HEK293T (cell line): Measurements from ENCODE around the gene ALDH7A1.

Source experiments
- ELF4 ChIP-seq: fragments of 450-650 bp; IDR thresholded peaks from 2 replicates; pipeline ENCODE4 v1.6.1; 2017; ENCODE audit warnings: antibody characterized with exemption
- FOXA1 ChIP-seq: fragments of 450-650 bp; IDR thresholded peaks from 2 replicates; pipeline ENCODE4 v1.6.1; 2016; ENCODE audit warnings: mild to moderate bottlenecking
- FOXK2 ChIP-seq: fragments of 450-650 bp; IDR thresholded peaks from 2 replicates; pipeline ENCODE4 v1.6.1; 2016; ENCODE audit warnings: mild to moderate bottlenecking
- FOXM1 ChIP-seq: fragments of 450-650 bp; IDR thresholded peaks from 2 replicates; pipeline ENCODE4 v1.6.1; 2017; ENCODE audit warnings: mild to moderate bottlenecking, borderline replicate concordance
- LEF1 ChIP-seq: fragments of 450-650 bp; IDR thresholded peaks from 2 replicates; pipeline ENCODE4 v1.6.1; 2017; ENCODE audit warnings: mild to moderate bottlenecking, borderline replicate concordance
- NFRKB ChIP-seq: fragments of 450-650 bp; IDR thresholded peaks from 2 replicates; pipeline ENCODE4 v1.6.1; 2016; ENCODE audit warnings: mild to moderate bottlenecking, moderate library complexity
- SUZ12 ChIP-seq: fragments of 450-650 bp; IDR thresholded peaks from 2 replicates; pipeline ENCODE4 v1.6.1; 2016; ENCODE audit warnings: mild to moderate bottlenecking

DNA sequence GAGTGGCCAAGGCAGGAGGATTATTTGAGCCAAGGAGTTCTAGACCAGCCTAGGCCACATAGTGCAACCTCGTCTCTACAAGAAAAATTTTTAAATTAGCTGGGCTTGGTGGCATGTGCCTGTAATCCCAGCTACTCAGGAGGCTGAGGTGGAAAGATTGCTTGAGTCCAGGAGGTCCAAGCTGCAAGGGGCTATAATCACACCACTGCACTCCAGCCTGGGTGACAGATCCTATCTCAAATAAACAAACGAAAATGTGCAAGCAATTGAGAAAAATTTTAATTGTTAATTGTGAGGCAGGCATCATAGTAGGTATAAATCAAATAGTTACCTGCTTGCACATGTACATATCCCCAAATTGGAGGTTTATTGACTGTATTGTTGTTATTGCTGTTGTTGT lies 15.3 kb downstream of the ALDH7A1 start:
- TF ChIP-seq FOXM1 = no peak
- TF ChIP-seq SUZ12 = no peak
- no peak for TF ChIP-seq ELF4
- TF ChIP-seq FOXK2 = no peak
- no peak for TF ChIP-seq NFRKB
- TF ChIP-seq FOXA1 = no peak
- TF ChIP-seq LEF1 = no peak
